Right forelimb (tissue), 1 donor: ENCODE measurements around the gene ZNF746.

Experiments
- DNase-seq: peaks from one replicate; pipeline ENCODE4 v3.0.0-alpha.2; 2018

ZNF746 gene

GRCh38 chr7:149489391-149490024, 8.1 kb downstream of the ZNF746 start:
- DNase-seq = no peak

- DNase-seq = no peak
These were observed 18.0 kb downstream of the ZNF746 start for GRCh38 chr7:149479568-149479967.

GRCh38 chr7:149478754-149479153, 18.9 kb downstream of the ZNF746 start:
- no peak for DNase-seq

- DNase-seq = no peak
These were observed 19.8 kb downstream of the ZNF746 start for GRCh38 chr7:149477494-149478443.

- DNase-seq = no peak
These were observed 20.8 kb downstream of the ZNF746 start for GRCh38 chr7:149476791-149477190.

GRCh38 chr7:149475121-149476045, 22.2 kb downstream of the ZNF746 start:
- no peak for DNase-seq

DNA sequence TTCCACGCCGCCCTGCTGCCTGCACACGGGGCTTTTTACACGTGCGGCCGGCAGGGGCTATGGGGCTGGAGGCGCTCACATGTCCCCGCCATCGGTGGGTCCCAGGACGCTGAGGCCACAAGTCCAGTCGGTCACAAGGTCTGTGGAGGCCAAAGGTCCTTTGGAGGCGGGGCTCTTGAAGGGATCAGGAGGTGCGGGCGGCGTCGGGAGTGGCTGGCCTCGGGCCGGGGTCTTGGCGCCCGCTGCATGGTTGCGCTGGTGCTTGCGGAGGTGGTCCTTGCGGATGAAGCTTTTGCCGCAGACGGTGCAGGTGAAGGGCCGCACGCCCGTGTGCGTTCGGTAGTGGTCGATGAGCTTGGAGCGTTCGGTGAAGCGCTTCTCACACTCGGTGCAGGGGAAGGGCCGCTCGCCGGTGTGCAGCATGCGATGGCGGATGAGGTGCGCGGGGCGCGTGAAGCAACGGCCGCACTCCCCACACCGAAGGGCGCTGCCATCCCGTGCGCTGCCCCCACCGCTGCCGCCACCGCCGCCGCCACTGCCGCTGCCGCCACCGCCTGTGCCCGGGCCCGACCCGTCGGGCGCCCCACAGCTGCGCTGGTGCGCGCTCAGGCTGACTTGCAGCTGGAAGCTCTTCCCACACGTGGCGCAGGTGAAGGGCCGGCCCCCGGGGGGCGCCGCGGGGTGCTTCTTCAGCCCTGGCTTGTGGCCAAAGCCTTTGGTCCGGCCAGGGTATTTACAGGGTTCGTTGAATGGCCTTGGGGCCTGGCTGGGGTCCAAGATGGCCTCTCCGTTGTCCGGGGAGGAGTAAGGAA, 23.1 kb downstream of the ZNF746 start:
- DNase-seq = no peak

DNA sequence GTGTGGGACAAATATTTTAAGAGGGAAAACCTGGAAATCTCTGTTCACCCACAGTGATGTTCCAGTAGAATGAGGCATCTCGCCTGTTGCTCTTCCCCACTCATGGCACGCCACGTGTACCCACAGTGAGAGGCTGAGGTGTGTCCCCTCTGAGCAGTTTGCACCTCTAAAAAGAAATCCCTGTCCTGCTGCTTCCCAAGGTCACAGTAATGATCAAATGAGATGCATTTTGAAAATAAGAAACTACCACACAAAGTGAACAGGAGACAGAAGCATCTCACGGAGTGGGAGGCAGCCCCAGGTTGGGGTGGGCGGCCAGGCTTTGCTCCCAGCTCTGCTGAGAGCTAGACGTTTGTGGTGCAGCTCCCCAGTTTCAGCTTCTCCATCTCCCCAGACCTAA, 24.4 kb downstream of the ZNF746 start:
- no peak for DNase-seq

- DNase-seq = no peak
These were observed 26.2 kb downstream of the ZNF746 start for GRCh38 chr7:149471289-149471953.

DNA sequence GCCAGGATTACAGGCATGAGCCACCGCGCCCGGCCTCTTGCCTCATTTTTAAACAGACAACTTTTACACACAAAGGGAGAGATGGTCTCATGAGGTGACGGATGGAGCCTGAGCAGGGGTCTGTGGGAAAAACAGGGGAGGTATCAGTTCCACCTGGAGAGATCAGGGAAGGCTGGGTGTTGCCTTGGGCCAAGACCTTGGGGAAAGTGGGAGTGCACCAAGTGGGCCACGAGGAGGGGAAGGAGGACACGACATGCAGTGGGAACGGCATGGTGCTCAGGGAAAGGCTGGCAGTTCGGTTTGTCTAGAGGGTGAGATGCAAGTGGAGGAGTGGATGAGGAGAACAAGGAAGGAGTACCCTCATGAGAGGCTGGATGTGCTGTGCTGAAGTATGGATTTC, 27.8 kb downstream of the ZNF746 start:
- DNase-seq = no peak

DNA sequence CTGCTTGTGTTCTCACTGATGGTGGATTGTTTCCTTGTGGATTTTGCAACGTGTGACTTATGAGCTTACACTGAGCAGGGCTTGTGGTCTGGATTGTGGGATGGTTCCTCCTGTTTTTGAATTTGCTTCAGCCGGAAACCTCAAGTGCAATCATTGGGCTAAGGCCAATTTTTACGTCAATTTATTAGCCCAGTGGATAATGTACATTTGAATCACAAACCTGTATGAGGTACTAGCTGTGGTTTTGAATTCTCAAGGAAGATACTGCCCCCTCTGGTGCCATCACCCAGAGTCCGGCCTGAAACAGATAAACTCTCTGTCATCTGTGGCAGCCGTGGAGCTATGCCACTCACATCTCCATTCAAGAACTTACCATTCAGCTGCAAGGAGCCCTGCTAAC, 29.4 kb downstream of the ZNF746 start:
- no peak for DNase-seq

DNA sequence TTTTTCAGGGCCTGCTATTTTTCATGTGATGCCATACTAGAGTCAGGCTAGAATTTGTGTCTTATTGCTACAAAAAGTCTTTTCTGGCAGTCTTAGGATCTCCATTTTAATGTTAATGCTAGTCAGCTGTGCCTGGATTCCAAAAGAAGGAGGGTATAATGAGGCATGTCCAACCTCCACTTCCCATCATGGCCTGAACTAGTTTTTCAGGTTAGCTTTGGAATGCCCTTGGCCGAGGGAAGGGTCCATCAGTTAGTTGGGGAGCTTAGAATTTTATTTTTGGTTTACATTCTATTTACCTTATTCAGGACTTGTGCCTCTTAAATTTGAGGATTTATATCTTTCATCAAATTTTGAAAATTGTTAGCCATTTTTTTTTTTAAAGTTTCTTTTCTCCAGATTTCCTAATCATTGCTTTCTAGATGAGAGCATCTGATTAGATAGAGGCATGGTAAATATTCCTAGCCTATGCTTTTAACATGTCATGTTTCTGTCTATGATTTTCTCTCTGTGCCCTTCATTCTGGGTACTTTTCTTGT, 30.2 kb downstream of the ZNF746 start:
- no peak for DNase-seq

GRCh38 chr7:149466364-149466763, 31.2 kb downstream of the ZNF746 start:
- DNase-seq = no peak

DNA sequence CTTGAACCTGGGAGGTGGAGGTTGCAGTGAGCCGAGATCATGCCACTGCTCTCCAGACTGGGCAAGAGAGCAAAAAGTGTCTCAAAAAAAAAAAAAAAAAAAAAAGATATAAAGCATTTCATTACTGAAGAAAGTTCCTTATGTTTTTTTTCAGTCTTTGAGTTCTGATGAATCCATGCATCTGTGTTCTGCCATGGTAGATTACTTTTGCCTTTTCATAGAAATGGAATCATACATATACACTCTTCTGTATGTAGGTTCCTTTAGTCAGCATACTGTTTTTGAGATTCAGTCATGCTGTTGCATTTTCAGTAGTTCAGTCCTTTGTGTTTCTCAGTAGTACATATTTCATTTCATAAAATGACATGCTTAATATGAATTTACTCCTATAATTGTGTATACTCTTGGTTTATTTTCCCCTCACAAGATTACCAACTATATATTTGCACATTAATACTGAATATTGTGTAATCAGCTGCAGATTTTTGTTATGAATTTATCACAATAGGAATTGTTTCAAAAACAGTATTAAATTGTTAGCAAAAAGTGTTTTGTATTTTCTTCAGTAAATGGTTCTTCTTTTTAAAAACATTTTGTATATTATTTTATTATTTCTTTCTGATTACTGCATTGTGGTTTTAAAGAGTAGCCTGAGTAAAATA, 34.0 kb downstream of the ZNF746 start:
- no peak for DNase-seq

DNA sequence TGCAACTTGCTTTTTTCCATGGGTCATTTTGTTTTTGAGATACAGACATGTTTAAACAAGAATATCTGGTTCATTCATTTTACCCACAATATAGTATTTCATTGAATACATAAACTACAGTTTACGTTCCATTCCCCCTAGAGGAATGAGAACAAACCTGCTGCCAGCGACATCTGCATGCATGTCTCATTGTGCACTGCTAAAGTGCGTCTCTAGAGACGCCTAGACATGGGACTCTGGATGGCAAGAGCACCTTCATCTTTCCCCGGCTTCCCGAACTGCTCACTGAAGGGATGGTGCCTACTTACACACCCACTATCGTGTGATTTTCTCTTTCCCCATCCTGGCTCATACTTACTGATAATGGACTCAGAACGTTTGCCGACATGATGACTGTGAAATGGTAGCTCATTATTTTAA, 35.5 kb downstream of the ZNF746 start:
- no peak for DNase-seq

DNA sequence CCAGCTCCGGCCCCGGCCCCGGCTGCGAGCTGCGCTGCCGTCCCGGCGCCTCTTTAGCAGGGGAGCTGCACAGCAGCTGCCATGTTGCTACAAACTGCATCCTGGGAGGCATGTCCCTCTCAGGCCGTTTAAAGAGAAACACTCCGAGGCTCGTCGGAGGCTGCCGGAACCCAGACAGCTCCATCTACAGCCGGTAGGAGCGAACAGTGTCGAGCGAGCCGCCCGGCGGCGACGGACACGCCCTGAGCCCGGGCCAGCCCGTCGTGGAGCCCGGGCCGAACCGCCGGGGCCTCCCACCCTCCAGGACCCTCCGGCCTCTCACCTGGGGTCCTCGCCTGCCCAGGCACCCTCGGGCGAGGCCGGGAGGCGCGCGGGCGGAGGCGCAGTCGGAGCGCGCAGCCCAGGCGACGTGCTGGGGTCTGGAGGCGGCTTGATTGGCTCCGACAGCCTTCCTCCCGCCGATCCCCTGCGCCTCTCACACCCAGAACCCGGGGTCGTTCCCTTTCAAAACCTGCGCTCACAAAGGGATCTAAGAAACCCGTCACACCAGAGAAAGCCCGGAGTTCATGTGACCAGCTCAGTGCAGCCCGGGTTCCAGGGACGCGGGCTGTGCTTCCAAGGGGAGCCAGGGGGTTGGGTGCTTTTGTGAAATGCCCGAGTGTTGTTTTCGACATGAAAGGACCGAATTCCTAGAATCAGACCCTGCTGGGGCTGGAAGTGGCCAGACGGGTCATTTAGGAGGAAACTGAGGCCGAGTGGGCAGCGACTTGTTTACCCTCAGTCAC, 36.9 kb downstream of the ZNF746 start, which contains the start of gene ZNF777:
Gene ZNF777 (minus strand): TSS at position 570 of the 785 bp plus-strand sequence. CDS start 5,040 bp downstream, outside the sequence.
- peak; percentile 85 for DNase-seq

DNA sequence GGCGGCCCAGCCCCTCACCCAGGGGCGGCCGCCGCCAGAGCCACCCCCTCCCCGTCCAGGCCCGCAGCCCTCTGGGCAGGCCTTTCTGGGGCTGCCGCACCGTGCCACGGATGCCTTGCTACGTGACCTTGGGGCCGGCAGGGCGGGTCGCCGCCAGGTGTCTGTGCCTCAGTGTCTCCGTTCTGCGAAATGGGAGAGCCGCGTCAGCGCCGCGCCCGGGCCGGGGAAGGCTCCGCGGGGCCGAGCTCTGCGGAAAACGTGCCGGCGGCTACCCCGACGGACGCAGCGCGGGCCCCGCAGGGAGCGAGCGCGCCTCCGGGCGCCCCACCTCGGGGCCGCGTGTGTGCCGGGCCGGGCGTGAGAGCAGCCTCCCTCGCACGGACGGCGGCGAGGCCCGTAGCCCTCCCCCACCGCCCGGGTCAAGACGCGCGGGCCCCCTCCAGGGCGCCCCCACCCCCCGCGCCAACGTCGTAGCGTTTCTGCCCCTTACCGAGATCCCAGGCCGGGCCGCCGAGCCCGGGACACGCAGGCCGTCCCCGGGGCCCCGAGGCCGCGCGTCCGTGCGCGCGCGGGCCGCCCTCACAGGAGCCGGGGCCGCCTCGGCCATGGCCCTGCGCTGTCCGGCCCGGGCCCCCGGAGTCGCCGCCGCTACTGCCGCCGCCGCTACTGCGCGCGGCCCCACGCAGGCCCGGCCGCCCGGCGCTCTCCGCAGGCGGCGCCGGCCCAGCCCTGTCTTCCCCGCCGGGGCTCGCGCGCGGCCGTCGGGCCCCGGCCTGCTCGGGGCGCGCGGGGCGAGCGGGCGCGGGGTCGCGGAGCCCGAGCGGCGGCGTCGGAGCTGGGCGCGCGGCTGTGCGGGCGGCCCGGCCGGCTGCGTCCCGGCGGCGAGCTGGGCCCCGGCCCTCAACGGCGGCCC, 37.8 kb downstream of the ZNF746 start:
- no peak for DNase-seq

- DNase-seq = no peak
These were observed 38.4 kb downstream of the ZNF746 start for GRCh38 chr7:149459201-149459539.

DNA sequence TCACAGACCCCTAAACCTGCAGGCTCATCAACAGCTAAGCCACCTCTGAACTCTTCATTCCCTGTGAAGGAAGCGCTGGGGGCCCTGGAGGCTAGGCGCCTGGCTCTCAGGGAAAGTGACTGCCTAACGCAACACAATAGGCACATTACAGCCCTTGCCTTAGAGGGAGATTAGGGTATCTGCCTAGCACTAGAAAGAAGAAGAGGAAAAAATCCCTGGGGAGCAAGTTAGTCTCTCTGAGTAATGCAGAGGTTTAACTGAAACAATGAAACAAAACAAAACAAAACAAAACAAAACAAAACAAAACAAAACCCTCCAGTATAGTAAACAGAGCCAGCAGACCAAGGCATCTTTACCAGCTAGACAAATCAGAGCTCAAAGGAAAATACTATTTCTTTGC, 39.4 kb downstream of the ZNF746 start:
- DNase-seq = no peak
